GM18868 (cell line): ENCODE measurements around the gene COL2A1.

Experiments
- ATAC-seq: cut with Tn5 transposase; IDR thresholded peaks from one replicate; pipeline ENCODE4 v1.9.1; 2021; ENCODE audit warnings: mild to moderate bottlenecking, moderate library complexity; ENCODE audit not compliant: unreplicated experiment

Gene COL2A1

DNA sequence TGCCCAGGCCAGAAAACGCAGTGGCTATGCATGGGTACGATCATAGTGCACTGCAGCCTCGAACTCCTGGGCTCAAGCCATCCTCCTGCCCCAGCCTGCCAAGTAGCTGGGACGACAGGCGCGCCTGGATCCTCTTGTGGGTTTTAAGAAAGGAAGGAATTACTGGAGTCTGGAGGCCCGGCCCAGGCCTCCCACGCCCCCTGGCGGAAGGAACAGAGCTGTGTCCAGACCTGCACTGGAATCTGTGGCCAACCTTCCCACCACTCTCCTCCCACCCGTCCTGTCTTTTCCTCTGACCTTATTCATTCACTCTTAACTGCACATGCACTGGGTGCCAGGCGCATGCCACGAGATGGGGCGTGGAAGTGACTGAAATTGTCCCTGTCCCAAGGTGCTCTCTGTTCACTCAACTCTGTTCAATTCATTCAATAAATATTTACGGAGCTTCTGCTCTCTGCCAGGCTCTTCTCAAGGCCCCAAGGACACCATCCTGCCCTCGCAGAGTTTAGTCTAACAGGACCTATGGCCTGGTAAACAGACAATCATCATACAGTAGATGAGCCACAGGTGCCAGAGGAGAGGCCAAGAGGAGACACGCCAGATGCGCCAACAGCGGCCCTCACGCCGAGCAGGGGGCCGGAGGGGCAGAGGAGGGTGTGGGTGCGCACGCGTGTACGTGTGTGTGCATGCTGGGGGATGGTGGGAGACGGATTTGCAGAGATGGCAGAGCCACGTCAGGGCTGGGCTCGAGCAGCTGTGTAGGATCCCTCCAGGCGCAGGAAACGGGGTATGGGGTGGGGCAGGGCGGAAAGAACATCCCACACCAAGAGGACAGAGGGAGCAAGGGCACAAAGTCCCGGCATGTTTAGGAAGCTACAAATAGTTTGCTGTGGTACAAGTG, 54.6 kb downstream of the COL2A1 start:
- ATAC-seq, result peak; percentile 53

DNA sequence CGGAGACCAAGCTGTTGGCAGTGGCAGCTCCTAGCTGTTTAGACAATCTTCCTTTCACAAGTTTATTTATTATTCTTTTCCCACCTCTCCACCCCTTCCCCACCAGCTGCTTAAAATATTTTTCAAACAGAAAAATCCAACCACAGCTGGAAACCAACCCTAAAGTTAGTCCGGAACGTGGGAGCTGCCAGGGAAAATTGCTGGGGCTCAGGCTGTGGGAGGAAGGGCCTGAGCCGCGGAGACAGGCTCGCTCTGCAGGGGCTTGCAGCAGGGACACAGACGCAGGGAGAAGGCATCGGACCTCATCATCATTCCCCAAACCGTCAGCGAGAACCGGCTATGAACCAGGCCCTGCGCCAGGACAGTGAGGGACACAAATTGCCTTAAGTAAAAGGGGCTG, 56.9 kb downstream of the COL2A1 start:
- ATAC-seq, result no peak

DNA sequence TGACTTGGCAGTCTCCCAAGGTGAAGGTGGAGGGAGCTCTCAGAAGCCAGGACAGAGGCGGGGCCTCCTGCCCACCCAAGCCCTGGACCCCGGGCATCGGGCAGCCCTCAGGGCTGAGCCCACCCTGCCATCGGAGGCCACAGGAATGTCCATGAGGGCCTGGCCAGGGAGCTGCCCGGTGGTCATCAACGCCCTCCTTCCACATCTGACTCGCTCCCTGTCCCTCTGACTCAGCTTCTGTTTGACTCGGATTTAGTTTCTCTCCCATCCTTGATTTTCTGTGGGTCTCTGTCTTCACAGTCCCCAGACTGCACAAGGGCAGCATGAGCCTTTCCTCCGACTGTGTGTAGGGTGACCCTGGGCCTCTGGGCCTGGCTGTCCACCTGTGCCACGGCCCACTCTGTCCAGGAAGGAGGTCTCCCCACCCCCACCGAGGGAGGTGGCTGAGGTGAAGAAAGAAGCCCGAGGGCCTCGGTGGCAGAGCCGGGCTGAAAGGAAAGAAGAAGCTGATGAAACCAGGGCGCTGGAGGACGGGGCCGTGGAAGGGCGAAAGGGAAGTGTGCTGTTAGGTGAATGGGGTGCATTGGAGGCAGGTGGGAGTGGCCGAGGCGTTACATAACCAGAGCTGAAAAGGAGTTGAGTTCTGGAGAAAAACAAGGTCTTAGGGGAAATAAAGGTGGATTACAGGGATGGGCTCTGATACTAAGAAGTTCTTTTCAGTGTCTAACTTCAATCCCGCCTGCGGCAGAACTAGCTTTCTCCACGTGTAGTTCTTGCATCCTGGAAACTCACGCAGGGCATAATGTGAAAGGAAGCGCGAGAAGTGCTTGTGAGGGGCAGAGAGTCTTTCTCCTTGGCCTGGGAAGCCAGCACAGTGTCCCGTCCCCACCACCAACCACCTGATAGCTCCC, 57.6 kb downstream of the COL2A1 start:
- ATAC-seq, result no peak

DNA sequence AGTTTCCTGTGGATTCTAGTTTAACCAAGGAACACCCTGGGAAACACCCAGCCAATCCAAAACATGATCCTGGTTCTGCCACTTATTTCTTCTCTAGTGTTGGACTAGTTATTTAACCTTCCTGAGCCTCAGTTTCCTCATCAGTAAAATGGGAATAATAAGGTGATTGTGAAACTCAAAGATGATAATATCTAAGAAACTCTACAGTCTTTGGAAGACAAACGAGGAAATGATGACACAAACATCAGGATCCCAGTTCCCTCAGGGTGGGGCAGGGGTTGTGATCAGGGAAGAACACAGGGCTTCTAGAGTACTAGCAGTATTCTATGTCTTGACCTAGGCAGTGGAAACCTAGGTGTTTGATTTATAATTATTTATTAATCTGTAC, 58.9 kb downstream of the COL2A1 start:
- no peak for ATAC-seq

DNA sequence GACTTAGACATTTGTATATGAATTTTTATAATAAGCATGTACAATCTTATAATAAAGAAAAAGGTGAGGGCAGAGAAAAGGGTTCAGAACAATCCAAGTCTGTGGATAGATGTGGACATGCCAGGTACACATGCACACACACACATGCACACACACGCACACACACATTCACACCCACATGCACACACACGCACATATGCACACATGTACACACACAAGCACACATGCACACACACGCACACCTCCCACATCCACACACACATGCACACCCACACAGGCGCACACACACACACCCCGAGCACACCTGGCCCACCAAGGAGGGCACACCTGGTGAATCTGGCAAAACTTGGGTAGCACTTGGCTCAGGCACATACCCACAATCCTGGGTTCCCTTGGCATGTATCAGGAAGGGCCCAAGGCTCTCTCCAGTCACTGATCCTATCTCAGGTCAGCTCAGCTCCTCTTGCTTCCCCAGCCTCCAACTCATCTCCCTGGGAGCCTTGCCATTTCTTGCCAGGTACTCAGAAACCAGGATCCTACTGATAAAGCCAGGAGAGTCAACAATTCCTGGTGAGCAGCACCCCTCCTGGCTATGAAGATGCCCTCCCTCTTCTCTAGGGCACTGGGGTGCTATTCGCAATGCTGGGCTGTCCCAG, 59.5 kb downstream of the COL2A1 start:
- ATAC-seq, result no peak

DNA sequence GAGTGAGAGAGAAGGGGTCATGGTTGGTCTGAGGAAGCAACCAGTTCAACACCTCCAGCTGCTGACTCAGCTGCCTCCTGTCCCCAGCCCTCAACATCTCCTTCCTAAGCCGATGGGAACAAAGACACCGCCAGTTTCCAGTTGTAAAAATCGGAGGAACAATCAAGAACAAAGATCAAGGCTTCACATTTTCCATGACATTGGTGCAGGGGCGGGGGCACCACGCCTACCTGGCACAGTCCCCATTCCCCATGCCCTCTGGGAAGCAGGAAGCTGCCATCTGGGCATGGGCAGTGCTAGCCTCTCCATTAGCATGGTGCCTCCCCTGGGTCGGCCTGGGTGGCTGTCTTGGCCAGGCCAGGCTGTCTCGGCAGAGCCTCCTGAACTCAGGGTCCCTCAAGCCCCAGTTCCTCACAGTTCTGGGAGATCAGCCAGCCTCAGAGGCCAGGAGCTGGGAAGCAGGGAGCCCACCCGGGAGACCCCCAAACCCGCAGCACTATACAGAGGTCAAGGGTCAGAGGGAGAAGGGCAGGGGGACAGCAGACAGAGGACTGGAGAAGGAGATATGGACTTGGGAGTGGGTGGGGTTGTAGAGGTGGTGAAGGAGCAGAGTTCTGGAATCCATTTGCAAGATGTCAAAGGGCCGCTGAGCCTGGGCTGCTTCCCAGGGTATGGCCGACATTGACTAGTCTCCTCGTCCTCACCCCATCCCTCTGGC, 60.5 kb downstream of the COL2A1 start:
- ATAC-seq, result no peak

DNA sequence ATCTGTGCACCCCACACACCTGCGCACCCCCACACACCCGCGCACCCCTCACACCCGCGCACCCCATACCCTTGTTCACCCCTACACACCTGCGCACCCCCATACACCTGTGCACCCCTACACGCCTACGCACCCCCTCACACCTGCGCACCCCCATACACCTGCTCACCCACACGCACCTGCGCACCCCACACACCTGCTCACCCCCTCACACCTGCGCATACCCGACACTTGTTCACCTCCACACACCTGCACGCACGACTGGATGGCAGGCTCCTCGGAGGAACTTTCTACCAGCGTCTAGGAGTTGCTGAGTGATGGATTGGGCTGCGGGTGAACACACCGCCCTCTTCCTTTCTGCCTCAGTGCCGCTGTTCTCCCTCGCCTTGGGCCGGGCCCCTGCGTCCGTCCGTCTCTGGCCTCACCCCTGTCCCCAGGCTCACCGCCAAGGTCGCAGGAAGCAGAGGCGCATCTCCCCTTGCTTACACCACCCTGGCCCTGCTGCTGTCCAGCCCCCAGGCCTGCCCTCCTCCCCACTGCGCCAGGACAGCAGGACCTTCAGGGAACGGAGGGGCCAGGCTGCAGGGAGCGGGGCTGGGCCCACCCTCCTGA, 61.6 kb downstream of the COL2A1 start:
- ATAC-seq, result no peak

DNA sequence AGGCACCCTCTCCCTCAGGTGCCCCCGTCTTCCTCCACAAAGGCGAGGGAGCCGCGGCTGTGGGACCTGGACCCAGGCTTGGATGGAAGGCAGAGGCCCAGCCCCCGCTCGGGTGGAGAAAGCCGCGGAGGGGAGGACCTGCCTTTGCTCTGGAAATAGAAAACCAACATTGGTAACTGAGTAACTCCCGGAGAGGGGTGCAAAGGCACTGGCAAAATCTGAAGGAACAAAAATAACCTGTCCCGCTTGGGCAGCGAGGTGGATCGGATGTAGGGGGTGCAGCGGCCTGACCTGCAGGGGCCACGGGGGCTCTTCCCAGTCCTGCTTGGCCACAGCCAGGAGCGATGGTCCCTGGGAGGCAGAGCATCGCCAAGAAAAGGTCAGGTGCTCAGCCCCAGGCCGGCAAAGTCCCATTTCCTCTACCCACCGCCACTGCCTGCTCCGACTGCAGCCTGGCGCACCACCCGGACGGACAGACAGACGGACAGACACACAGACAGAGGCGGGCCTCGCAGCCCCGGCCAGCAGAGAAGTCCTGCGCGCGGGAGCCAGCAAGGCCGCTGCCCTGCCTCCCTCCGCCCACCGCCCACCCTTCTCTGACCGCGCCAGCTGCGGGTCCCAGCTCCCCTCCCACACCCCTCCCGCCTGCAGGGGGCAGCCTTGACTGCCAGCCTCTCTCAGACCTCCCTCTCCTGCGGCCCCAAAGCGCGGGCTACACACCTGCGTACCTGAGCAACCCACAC, 62.2 kb downstream of the COL2A1 start:
- ATAC-seq, result no peak

DNA sequence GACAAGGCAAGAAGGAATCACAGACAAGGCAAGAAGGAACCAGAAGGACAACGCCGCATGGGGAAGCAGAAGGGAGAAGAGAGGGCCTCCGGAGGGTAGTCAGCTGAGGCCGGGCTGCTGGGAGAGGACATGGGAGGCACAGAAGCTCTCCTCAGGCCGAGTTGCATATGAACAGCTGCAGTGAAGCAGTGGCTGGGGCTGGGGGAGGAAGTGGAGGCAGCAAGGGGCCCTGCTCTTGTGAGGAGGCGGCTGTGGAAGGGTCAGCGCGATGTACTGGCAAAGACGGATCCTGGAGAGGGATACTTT, 62.8 kb downstream of the COL2A1 start:
- no peak for ATAC-seq

DNA sequence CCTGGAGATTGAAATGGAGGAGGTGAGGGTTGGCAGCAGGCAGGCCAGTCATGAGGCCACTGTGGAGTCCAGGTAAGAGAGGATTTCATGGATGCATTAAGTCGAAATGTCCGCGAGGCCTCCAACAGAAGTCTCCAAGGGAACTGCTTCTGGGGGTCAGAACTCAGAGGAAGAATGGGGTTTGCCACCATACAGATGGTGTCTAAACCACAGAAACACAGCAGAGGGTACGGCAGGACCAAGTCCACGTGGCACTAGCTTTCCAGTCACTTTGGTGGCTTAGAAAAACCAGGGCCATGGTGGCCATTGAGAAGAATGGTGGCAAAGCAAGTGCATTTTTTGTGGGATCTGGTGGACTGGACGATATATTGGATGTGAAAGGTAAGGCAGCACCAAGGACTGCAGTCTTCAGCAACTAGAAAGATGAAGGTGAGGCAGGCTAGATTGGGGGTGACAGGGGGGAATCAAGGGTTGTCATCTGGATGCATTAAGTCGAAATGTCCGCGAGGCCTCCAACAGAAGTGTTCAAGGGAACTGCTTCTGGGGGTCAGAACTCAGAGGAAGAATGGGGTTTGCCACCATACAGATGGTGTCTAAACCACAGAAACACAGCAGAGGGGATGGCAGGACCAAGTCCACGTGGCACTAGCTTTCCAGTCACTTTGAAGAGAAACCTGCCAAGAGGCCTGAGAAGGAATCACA, 63.4 kb downstream of the COL2A1 start:
- no peak for ATAC-seq

DNA sequence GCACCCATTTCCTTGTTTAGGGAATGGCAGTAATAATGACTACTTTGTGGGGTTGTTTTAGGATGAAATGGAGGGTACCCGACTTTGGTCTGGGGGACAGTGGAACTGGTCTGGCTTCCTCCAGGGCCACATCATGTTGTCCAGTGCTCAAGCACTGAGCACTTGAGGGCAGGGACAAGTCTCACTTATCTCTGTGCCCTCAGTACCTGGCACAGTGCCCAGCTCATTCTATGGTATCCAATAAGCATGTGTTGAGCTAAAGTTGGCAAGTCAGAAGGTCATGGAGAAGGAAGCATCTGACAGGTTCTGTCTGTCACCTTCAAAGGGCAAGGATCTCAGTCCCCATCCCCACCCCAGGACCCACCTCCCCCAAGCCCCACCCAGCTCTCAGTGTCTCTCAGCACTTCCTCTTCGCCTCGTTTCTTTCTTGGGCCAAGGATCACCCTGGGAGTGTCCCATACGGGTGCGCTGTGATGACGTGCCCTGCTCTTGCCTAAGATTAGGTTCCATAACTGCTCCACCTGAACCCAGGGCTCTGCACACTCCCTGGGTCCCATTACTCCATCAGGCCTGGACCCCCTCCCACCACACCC, 65.2 kb downstream of the COL2A1 start:
- no peak for ATAC-seq

DNA sequence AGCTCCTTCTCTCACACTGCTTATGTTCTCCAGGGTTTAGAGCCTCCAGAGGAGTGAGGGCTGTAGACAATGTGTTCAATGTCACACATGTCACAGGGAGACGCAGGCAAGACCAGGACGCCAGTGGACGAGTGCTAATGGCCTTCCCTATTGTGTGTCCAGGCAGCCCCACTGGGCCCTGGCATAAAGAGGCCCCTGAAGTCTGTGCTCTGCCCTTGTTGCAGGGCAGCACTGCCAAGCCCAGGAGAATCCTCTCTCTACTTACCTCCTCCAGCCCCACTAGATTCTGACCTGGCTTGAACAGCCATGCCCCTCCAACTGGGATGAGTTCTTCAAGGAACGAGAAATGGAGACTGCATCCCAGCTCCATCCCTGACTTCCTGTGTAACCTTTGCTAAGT, 65.7 kb downstream of the COL2A1 start:
- no peak for ATAC-seq

DNA sequence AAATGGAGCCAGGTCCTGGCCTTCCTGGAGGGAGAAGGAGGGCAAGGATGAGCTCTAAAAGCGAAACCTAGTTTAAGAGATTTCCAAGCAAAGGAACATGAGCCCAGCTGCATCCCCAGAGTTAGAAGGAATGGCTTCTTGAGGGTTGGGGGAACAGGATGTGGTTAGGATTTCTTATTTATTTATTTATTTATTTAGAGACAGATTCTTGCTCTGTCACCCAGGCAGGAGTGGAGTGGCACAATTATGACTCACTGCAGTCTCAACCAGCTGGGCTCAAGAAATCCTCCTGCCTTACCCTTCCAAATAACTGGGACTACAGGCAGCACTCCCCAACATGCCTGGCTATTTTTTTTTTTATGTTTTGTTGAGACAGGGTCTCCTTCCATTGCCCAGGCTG, 66.2 kb downstream of the COL2A1 start:
- ATAC-seq, result no peak

DNA sequence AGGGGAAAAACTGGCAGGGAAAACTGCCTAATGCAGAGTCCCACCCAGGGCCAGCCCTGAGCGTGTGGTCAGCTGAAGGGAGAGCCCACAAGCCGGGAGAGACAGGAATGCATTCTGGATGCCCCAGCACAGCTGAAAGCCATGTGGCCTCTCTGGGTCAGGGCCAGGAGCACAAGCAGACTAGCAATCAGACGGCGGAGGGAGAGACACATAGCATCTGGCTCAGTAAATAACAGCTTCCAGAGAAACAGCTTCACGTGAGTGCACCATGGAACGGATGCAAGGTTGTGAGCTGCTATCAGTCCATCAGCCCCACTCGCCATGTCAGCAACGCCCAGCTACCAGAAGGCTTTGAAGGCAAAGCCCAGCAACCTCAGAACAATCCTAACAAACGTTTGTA, 69.1 kb downstream of the COL2A1 start:
- no peak for ATAC-seq

DNA sequence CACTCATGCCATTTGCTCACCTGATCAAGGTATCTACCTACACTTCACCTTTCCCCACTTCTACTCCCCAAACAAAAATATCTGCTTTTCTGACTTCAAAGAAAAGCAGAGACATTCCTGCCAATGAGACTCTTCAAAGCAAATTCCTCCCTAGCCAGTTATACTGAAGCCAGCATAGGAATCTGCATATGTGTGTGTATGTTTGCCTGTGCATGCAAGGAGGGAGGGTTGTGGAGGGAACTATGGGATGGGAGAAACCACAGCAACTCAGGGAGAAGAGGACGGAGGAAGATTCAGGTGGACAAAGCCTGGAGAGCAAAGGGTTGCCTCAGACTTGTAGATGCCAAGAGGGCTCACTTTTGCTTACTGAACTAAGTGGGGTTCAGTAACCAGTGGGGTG, 73.1 kb downstream of the COL2A1 start:
- no peak for ATAC-seq

DNA sequence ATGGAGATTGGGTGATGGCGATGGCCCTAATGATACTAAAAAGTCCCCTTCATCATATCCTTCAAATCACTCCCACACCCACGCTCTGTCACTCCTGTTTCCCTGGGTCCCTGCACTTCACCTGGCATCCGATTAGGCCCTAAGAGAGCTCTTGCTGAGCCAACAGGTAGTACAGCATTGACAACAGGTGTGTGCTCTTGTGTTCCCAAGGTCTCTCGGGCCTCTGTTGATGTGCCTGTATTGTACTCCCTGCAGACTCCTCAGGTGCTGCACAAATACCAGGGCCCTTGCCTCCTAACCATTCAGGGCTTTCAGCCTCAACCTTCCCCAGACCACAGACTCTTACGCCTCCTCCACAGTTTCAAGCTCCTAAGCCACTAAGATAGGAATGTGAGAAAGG, 73.6 kb downstream of the COL2A1 start:
- no peak for ATAC-seq

DNA sequence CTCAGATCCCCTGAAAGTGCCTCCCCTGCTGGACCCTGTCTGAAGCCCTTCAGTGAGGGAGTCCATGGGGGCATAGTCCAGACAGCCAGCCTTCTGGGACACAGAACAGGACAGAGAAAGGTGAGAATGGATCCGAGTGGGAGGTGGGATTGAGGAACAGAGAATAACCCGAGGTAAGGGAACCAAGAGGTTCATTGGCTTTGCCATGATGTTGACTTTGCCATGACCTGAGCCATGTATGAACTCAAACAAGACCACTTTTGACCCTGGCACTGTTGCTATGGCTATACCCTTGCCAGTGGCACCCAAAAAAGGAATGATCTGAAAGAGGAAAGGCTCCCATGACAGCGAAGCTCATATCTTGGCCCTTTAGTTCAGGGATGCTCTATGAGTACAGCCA, 76.9 kb downstream of the COL2A1 start:
- ATAC-seq, result no peak
